Measurements from ENCODE around the gene SDK1.

- TF ChIP-seq CTCF (IDR thresholded peaks at IDR 0.05) (no peak), POLR2A (IDR thresholded peaks at IDR 0.05) (no peak)
Measured at GRCh38 chr7:3937605-3938004, 636.6 kb downstream of the SDK1 start.
